PC-3 (cell line): ENCODE measurements around the gene SENP1. TPM values are rescaled to one million over a fixed set of nuclear protein-coding genes. Genes with fewer than 3 reads are reported as not detected.

Source experiments
- ATAC-seq: fragments of 200-7000 bp; cut with Tn5 transposase; 2 replicates; pipeline ENCODE4 v1.9.1; 2020; ENCODE audit warnings: mild to moderate bottlenecking, moderate library complexity
- BruUV-seq: library from RNA; stranded (reverse); fragments of 400-500 nt; replicated peaks from 2 replicates; lab custom pipeline; 2021; lab: Mats Ljungman, UMichigan
- CTCF ChIA-PET: fragments of 300-600 bp; sonication (Branson Sonifier 250); formaldehyde crosslinking; loops from one replicate; lab custom pipeline; 2022; ENCODE audit warnings: antibody characterized with exemption; lab: Charles Lee
- POLR2A ChIA-PET: fragments of 300-600 bp; sonication (Branson Sonifier 250); formaldehyde crosslinking; loops from one replicate; lab custom pipeline; 2022; ENCODE audit warnings: antibody characterized with exemption; ENCODE audit not compliant: unreplicated experiment; lab: Charles Lee
- DNase-seq: peaks from one replicate; pipeline ENCODE4 v3.0.0-alpha.2; 2015
- H2AFZ ChIP-seq: fragments of 300-600 bp; sonication (generic); 2 replicates; pipeline ENCODE4 v1.6.0; 2016; ENCODE audit warnings: antibody characterized with exemption, low read length
- H3F3A ChIP-seq: fragments of 300-600 bp; sonication (generic); one replicate; pipeline ENCODE4 v1.6.0; 2017; ENCODE audit warnings: antibody characterized with exemption, low read length, control low read depth, mild to moderate bottlenecking; ENCODE audit not compliant: unreplicated experiment
- H3K27ac ChIP-seq: fragments of 300-600 bp; sonication (generic); 2 replicates; pipeline ENCODE4 v1.5.1; 2016; ENCODE audit warnings: mild to moderate bottlenecking, low read length
- H3K27me3 ChIP-seq: fragments of 300-600 bp; sonication (generic); 2 replicates; pipeline ENCODE4 v1.6.1; 2016; ENCODE audit warnings: low read length, mixed read lengths
- H3K36me3 ChIP-seq: fragments of 300-600 bp; sonication (generic); 2 replicates; pipeline ENCODE4 v1.6.1; 2016; ENCODE audit warnings: low read depth, mixed run types, low read length, mixed read lengths
- H3K4me1 ChIP-seq: fragments of 300-600 bp; sonication (generic); 2 replicates; pipeline ENCODE4 v1.5.1; 2016; ENCODE audit warnings: low read length; ENCODE audit not compliant: insufficient read depth
- H3K4me2 ChIP-seq: fragments of 300-600 bp; sonication (generic); 2 replicates; pipeline ENCODE4 v1.6.0; 2016; ENCODE audit warnings: low read length
- H3K4me3 ChIP-seq: fragments of 300-600 bp; sonication (generic); 2 replicates; pipeline ENCODE4 v1.5.1; 2016; ENCODE audit warnings: mild to moderate bottlenecking, low read length, mixed read lengths
- H3K79me2 ChIP-seq: fragments of 300-600 bp; sonication (generic); 2 replicates; pipeline ENCODE4 v1.6.1; 2017; ENCODE audit warnings: low read length, mixed read lengths
- H3K9ac ChIP-seq: fragments of 300-600 bp; sonication (generic); 2 replicates; pipeline ENCODE4 v1.6.0; 2016; ENCODE audit warnings: mild to moderate bottlenecking, low read length
- H3K9me2 ChIP-seq: fragments of 300-600 bp; sonication (generic); replicated peaks from 2 replicates; pipeline ENCODE4 v1.6.1; 2016; ENCODE audit warnings: mixed run types, low read length, mixed read lengths
- H3K9me3 ChIP-seq: fragments of 300-600 bp; sonication (generic); 2 replicates; pipeline ENCODE4 v1.6.1; 2016; ENCODE audit warnings: low read length, mixed read lengths
- H4K20me1 ChIP-seq: fragments of 300-600 bp; sonication (generic); 2 replicates; pipeline ENCODE4 v1.6.1; 2016; ENCODE audit warnings: low read length, mixed read lengths
- EZH2 ChIP-seq: fragments of 300-600 bp; sonication (generic); IDR thresholded peaks from one replicate; pipeline ENCODE4 v1.6.1; 2017; ENCODE audit warnings: antibody characterized with exemption, mild to moderate bottlenecking, low read length; ENCODE audit not compliant: unreplicated experiment
- EZH2phosphoT487 ChIP-seq: fragments of 300-600 bp; sonication (generic); IDR thresholded peaks from 2 replicates; pipeline ENCODE4 v1.6.1; 2018; ENCODE audit warnings: mild to moderate bottlenecking, antibody characterized with exemption, low read length, borderline replicate concordance
- intact Hi-C: fragments of 100-400 bp; cut with micrococcal nuclease; formaldehyde crosslinking; loops from 2 replicates; pipeline ENCODE4 v1.9.0; 2023
- total RNA-seq: library from RNA; depleted of rRNA; stranded (reverse); fragments of >200 nt; gene quantifications from 2 replicates; pipeline ENCODE4 v1.2.3, GENCODE V29; 2014
- TF ChIP-seq, protein P1 (sequence below): fragments of 300-600 bp; sonication (generic); conservative IDR thresholded peaks from 2 replicates; pipeline ENCODE4 v1.5.1; 2017; ENCODE audit warnings: antibody characterized with exemption, low read depth, mild to moderate bottlenecking, low read length

The SENP1 gene
- total RNA-seq, 1 experiment from 2014 or later, result 20.9 TPM

DNA sequence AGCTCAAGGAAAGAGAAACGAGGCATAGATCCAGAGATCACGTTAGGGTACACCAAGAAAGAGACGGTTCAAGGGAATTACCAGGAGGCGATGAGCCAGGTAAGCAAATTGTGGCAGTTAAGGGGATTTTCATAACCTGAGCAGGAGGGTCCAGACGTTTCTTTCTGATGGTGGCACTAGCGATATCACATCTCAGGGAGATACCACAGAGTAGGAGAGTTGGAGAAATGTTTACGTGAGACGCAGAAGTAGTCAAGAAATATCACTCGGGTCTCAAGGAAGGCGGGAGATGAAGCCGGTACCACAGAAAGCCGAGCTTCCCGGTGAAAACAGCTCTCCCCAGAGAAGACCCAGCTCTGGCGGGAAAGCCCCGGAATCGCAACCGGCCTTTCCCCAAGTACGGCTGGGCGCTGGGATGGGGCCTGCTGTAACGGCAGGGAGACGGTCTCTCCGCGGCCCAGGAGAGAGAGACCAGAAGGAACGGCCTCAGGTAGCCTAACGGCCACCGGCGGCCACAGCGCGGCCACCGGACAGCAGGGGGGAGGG is 485 bp downstream of the SENP1 start:
- H4K20me1 ChIP-seq, result no peaks in the 10 kb centered on the region
- no TSS peak for BruUV-seq
- H3F3A ChIP-seq, result no peaks in the 10 kb centered on the region
- peak overlapping the region; percentile 90 for H3K4me3 ChIP-seq
- H3K9ac ChIP-seq, result peak overlapping the region; percentile 96
- peak overlapping the region; percentile 98 for H3K4me2 ChIP-seq
- no peaks in the 10 kb centered on the region for H3K27me3 ChIP-seq
- DNase-seq, result peak; percentile 27
- no peaks in the 10 kb centered on the region for H3K36me3 ChIP-seq
- no peak; the same call in 1 of the 2 replicates for ATAC-seq
- H2AFZ ChIP-seq, result peak overlapping the region; percentile 97
- H3K9me2 ChIP-seq, result no peaks in the 10 kb centered on the region
- peaks cover 50% of the 10 kb centered on the region for H3K79me2 ChIP-seq
- TF ChIP-seq, protein P1, sequence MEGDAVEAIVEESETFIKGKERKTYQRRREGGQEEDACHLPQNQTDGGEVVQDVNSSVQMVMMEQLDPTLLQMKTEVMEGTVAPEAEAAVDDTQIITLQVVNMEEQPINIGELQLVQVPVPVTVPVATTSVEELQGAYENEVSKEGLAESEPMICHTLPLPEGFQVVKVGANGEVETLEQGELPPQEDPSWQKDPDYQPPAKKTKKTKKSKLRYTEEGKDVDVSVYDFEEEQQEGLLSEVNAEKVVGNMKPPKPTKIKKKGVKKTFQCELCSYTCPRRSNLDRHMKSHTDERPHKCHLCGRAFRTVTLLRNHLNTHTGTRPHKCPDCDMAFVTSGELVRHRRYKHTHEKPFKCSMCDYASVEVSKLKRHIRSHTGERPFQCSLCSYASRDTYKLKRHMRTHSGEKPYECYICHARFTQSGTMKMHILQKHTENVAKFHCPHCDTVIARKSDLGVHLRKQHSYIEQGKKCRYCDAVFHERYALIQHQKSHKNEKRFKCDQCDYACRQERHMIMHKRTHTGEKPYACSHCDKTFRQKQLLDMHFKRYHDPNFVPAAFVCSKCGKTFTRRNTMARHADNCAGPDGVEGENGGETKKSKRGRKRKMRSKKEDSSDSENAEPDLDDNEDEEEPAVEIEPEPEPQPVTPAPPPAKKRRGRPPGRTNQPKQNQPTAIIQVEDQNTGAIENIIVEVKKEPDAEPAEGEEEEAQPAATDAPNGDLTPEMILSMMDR, result no peak
- no peak for TF ChIP-seq EZH2
- TF ChIP-seq EZH2phosphoT487, result no peak
- ChIA-PET POLR2A (no interaction called here), CTCF (interaction anchor here (0.8 kb wide), 1 partner anchor 22 kb away, joined by 3 read pairs; no protein-coding TSS in a partner anchor)
- intact Hi-C loops, result loop anchor here (2.0 kb wide), 2 partner anchors 13 to 51 kb away; partner anchors contain the start of genes ASB8 and PFKM
- H3K4me1 ChIP-seq, result peaks cover 36% of the 10 kb centered on the region
- peak overlapping the region; percentile 96 for H3K27ac ChIP-seq
- H3K9me3 ChIP-seq, result no peaks in the 10 kb centered on the region

- Histone ChIP-seq H3K27ac (no peak overlapping the region), H3K4me3 (peak overlapping the region; percentile 90), H4K20me1 (no peaks in the 10 kb centered on the region), H3K4me1 (peaks cover 31% of the 10 kb centered on the region), H3K27me3 (no peaks in the 10 kb centered on the region), H3K4me2 (peak overlapping the region; percentile 98), H3F3A (no peaks in the 10 kb centered on the region), H2AFZ (peak overlapping the region; percentile 97), H3K9me2 (no peaks in the 10 kb centered on the region), H3K9me3 (no peaks in the 10 kb centered on the region), H3K36me3 (peaks cover 4% of the 10 kb centered on the region; the same call in 1 of the 2 replicates), H3K79me2 (peaks cover 59% of the 10 kb centered on the region), H3K9ac (peak overlapping the region; percentile 96; the same call in 1 of the 2 replicates)
- intact Hi-C loops, result loop anchor here (2.0 kb wide), 2 partner anchors 14 to 52 kb away; partner anchors contain the start of genes ASB8 and PFKM
- ChIA-PET CTCF (interaction anchor here (0.8 kb wide), 1 partner anchor 21 kb away, joined by 3 read pairs; no protein-coding TSS in a partner anchor), POLR2A (no interaction called here)
- peak; percentile 76 for DNase-seq
- BruUV-seq, result no TSS peak
- TF ChIP-seq EZH2, result no peak
- TF ChIP-seq, protein P1, result no peak
- no peak for TF ChIP-seq EZH2phosphoT487
- ATAC-seq, result peak; percentile 18; the same call in 1 of the 2 replicates
These were observed 1.3 kb downstream of the SENP1 start for GRCh38 chr12:48104531-48104930.

DNA sequence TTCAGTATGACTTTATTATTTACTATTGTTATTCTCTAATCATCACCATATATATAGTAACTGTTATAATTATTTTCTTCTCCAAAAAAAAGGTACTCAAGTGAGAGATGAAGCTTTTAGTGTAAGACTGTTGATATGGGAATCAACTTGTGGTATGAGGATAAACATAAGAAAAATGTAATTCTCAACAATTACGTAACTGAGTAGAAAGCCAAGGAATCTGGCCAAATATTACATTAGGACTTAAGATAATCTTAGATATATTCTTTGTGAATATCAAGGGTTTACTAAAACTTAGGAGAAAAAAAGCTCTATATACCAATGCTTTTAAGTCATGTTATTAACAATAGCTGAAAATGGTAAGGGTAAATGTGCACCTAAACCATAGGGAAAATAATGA is 13.3 kb downstream of the SENP1 start:
- Histone ChIP-seq H3K4me2 (no peak overlapping the region), H3K36me3 (peaks cover 26% of the 10 kb centered on the region), H4K20me1 (no peaks in the 10 kb centered on the region), H3K9ac (no peak overlapping the region), H3K27ac (no peak overlapping the region), H3F3A (no peaks in the 10 kb centered on the region), H3K9me3 (no peaks in the 10 kb centered on the region), H3K4me1 (no peaks in the 10 kb centered on the region), H3K79me2 (no peaks in the 10 kb centered on the region), H3K27me3 (no peaks in the 10 kb centered on the region), H2AFZ (no peak overlapping the region), H3K4me3 (no peak overlapping the region), H3K9me2 (no peaks in the 10 kb centered on the region)
- no TSS peak for BruUV-seq
- no peak for DNase-seq
- POLR2A ChIA-PET, result no interaction called here
- no peak for ATAC-seq
- CTCF ChIA-PET, result no interaction called here
- no peak for TF ChIP-seq EZH2
- TF ChIP-seq, protein P1, result no peak
- TF ChIP-seq EZH2phosphoT487, result no peak
- intact Hi-C loops, result no loop called here
